HG03108 (cell line): ENCODE results near the gene TDRD12.
"Not testable (repeated sequence)": the region's sequence is repeated elsewhere in the genome, so short reads cannot be mapped to it uniquely, and the experiment has no call there.

ENCODE experiments used
- ATAC-seq: cut with Tn5 transposase; IDR thresholded peaks from one replicate; pipeline ENCODE4 v1.9.1; 2021; ENCODE audit warnings: moderate library complexity; ENCODE audit not compliant: unreplicated experiment

The TDRD12 gene

DNA sequence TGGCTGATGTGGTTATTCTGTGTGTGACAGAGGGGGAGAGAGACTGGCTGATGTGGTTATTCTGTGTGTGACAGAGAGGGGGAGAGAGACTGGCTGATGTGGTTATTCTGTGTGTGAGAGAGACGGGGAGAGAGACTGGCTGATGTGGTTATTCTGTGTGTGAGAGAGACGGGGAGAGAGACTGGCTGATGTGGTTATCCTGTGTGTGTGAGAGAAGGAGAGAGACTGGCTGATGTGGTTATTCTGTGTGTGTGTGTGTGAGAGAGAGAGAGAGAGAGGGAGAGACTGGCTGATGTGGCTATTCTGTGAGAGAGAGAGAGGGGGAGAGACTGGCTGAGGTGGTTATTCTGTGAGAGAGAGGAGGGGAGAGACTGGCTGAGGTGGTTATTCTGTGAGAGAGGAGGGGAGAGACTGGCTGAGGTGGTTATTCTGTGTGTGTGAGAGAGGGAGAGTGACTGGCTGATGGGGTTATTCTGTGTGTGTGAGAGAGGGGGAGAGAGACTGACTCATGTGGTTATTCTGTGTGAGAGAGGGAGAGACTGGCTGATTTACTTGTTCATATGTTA, 27.1 kb downstream of the TDRD12 start:
- ATAC-seq, result not testable (repeated sequence)

DNA sequence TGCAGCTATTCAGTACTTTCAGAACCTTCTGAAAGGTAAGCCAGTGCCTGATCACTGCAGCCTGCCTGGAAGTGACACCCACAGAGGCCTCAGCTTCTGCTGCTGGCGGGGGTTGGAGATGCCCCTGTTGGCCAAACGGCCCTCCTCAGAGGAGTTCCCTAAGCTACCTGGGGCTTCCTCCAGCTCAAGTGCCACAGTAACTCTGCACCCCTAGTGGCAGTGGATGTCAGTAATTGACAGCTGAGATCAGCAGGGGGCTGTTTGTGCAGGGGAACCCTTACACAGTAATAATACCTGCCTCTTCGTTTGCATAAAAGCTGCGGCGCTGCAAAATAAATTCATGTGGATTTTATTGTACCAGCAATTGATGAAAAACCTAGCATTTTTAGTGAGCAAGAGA, 28.9 kb downstream of the TDRD12 start:
- no peak for ATAC-seq

DNA sequence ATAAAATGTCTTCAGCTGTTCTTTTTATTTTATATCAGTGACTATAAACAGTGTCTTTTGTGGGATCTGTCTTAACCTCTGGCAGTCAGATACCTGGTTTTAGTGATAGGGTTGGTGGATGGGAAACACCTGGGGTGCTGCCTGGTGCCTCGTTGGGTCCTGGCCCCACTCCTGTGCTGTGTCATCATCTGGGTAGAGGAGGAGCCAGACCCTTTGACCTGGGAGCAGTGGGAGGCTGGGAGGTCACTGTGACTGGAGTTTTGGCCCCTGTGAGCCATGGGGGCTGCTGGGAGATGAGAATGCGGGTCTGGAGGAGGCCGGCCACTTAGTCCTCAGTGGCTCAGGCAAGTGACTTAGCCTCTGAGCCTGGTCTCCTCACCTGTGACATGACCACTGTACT, 29.4 kb downstream of the TDRD12 start:
- no peak for ATAC-seq

GRCh38 chr19:32749361-32749760, 29.8 kb downstream of the TDRD12 start:
- ATAC-seq, result no peak

GRCh38 chr19:32750441-32751055, 31.0 kb downstream of the TDRD12 start:
- no peak for ATAC-seq

- no peak for ATAC-seq
Measured at GRCh38 chr19:32751066-32751465, 31.5 kb downstream of the TDRD12 start.

DNA sequence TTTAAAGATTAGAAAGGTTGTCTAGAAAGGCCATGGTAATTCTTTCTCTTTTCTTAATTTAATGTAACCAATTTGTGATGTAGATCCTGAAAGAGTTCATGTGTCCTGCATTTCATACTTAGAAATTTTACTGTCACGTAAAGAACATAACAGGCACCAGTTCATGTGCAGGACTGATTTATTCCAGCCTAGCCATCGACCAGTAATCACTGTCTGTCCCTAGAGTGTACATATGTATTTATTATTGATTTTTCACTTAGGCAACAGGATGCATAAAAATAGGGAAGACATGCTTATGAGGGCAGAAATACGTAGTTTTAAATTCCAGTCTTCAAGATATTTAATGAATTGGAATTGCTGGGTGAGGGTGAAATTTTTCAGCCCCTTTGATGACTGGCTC, 37.6 kb downstream of the TDRD12 start:
- no peak for ATAC-seq

GRCh38 chr19:32765365-32765764, 45.8 kb downstream of the TDRD12 start:
- not testable (repeated sequence) for ATAC-seq

DNA sequence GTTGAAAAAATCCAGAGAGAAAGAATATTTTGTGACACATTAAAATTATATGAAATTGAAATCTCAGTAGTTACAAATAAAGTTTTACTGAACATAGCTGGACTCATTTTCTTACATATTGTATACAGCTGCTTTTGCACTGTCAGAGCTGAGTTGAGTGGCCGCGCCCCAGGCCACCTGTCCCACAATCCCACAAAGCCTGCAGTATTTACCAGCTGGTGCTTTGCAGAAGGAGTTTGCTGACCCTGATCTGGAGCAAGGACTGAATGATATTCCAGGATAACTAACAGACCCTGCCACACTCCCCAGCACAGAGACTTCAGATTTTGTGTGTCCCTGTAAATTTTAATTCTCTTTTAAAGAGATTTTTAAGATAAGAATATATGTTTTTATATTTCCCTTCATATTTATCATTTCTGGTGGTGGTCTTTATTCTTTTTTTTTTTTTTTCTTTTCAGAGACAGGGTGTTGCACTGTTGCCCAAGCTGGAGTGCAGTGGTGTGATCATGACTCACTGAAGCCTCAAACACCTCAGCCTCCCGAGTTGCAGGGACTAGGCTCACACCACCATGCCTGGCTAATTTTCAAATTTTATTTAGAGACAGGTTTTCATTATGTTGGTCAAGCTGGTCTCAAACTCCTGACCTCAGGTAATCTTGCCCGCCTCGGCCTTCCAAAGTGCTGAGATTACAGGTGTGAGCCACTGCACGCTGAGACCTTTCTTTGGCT, 48.5 kb downstream of the TDRD12 start:
- ATAC-seq, result no peak

GRCh38 chr19:32771596-32771995, 52.0 kb downstream of the TDRD12 start:
- no peak for ATAC-seq

DNA sequence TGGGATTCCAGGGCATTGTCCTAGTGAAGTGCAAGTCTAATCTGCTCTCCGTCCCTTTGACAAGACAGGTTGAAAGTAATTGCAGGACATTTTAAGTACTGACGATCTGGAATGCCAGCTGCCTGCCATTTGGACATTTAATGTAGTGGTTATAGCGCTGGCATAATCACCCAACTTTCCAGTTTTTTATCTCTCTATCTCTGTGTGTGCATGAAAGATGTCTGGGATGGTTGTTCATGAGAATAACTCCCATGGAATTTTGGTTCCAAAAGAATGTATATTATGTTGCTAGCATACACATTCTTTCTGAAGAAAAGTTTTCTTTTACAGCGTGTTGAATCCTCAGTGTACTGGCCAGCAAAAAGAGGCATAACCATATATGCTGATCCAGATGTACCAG, 53.6 kb downstream of the TDRD12 start:
- ATAC-seq, result no peak

DNA sequence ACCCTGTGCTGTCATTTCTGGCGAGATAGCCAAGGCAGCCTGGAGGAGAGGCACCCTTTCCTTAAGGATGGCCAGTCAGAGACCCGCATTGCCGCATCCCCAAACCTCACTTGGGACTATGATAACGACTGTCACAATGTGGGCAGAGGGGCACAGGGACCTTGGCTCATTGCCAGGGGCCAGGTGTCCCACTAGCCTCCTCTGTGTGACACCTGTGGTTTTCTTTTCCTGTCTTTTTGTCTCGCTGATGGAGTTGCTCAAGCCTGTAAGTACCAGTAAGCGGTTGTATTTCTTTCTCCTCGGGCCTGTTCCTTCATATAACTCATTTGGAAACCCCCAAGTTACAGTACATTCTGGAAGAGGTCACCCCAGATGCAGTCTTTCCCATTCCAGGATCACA, 59.5 kb downstream of the TDRD12 start:
- no peak for ATAC-seq

DNA sequence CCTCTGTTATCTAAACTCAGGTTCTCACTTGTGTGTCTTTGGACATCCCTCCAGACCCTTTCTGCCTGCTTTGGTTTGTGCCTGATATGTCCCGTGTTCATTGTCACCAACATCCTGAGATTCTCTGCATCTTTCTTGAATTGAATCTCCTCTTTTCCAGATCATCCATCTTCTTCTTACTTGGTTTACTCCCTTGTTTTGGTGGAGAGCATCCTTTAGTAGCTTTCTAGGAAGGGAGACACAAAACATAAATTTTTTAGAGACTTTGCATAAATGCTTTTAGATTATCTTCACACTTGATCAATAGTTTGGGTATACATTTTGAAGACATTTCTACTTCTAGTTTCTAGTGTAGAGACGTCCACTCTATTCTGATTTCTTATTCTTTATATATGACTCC, 61.7 kb downstream of the TDRD12 start:
- ATAC-seq, result no peak

DNA sequence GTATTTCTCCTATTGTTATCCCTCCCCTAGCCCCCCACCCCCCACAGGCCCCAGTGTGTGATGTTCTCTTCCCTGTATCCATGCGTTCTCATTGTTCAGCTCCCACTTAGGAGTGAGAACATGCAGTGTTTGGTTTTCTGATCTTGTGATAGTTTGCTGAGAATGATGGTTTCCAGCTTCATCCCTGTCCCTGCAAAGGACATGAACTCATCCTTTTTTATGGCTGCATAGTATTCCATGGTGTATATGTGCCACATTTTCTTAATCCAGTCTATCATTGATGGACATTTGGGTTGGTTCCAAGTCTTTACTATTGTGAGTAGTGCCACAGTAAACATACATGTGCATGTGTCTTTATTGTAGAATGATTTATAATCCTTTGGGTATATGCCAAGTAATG, 62.5 kb downstream of the TDRD12 start:
- not testable (repeated sequence) for ATAC-seq

DNA sequence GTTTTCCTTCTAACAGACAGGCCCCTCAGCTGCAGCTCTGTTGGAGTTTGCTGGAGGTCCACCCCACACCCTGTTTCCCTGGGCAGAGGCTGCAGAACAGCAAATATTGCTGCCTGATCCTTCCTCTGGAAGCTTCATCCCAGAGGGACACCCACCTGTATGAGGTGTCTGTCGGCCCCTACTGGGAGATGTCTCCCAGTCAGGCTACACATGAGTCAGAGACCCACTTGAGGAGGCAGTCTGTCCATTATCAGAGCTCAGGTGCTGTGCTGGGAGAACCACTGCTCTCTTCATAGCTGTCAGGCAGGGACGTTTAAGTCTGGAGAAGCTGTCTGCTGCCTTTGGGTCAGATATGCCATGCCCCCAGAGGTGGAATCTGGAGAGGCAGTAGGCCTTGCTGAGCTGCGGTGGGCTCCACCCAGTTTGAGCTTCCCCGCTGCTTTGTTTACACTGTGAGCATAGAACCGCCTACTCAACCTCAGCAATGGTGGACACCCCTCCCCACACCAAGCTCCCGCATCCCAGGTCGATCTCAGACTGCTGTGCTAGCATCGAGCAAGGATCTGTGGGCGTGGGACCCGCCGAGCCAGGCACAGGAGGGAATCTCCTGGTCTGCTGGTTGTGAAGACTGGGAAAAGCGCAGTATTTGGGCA, 67.7 kb downstream of the TDRD12 start:
- not testable (repeated sequence) for ATAC-seq

DNA sequence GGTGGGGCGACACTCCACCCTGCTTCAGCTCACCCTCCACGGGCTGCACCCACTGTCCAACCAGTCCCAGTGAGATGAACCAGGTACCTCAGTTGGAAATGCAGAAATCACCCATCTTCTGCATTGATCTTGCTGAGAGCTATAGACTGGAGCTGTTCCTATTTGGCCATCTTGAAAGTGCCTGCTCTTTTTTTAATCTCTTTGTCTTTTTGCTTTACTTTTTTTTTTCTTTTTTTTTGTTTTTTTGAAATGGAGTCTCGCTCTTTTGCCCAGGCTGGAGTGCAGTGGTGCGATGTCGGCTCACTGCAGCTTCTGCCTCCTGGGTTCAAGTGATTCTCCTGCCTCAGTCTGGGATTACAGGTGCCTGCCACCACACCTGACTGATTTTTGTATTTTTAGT, 68.3 kb downstream of the TDRD12 start:
- ATAC-seq, result not testable (repeated sequence)

- ATAC-seq, result no peak
Measured at GRCh38 chr19:32789429-32789828, 69.9 kb downstream of the TDRD12 start.

DNA sequence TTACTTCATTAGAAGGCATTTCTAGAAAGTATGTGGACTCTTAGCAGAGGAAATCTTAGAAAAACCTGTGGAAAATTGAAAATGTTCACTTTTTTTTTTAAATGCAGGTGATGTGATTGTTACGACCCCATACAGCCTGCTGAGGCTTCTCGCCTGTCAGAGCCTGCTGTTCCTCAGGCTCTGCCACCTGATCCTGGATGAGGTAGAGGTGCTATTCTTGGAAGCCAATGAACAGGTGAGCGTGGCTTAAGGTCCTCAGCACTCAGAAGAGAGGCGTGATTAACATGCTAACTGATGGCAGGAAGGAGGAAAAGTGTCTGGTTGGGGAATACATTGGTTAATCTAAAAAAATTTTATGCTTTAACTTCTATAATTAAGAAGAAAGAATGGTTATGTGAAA, 78.6 kb downstream of the TDRD12 start:
- no peak for ATAC-seq

DNA sequence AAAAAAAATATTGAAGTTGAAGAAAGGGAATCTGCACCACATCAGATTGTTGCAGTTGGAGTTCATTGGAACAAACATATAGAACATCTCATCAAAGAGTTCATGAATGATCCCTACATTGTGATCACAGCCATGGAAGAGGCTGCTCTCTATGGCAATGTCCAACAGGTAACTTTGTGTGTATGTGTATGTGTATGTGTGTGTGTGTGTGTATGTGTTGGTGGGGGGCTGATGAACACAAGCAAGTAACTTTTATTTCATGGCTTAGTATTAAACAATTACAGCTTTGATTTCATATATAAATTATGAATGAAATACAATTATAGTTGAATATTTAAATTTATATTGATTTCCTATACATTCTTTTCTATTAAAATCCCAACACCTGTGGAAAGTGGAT, 80.6 kb downstream of the TDRD12 start:
- no peak for ATAC-seq

GRCh38 chr19:32800754-32801153, 81.2 kb downstream of the TDRD12 start:
- ATAC-seq, result no peak

DNA sequence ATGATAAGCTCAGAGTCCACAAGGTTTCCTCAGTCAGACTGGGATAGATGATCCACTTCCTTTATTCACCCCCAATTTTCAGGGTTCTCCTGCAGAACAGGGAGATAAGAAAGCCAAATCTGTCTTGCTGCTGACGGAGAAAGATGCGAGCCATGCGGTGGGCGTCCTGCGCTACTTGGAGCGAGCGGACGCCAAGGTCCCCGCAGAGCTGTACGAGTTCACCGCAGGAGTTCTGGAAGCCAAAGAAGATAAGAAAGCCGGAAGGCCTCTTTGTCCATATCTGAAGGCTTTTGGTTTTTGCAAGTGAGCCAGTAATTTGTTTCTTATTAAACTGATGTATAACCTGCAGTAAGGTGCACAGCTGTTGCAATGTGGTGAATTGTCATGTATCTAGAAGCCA, 83.3 kb downstream of the TDRD12 start:
- no peak for ATAC-seq

DNA sequence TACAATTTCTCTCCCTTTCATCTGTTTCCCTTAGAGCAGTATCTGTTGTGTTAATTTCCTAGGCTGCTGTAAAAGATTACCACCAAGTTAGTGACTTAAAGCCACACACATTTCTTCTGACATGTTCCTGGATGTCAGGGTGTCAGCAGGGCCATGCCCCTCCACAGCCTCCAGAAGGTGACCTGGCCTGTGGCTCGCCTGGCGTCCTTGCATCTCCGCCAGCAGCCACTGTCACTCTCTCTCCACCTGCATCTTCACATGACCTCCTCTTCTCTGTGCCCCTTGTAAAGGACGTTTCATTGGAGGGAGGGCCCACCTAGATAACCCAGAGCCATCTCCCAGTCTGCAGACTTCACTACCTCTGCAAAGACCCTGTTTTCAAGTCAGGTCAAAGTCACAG, 88.7 kb downstream of the TDRD12 start:
- no peak for ATAC-seq
